GM23248 (cell line): ENCODE data around the gene GRIK3. TPM values are rescaled to one million over a fixed set of nuclear protein-coding genes. Genes with fewer than 3 reads are reported as not detected.

ENCODE experiments used
- DNase-seq: peaks from one replicate; pipeline ENCODE4 v3.0.0-alpha.2; 2015
- H2AFZ ChIP-seq: fragments of 200-600 bp; sonication (generic); 2 replicates; pipeline ENCODE4 v1.6.1; 2016; ENCODE audit warnings: antibody characterized with exemption
- H3F3A ChIP-seq: fragments of 200-600 bp; sonication (generic); 2 replicates; pipeline ENCODE4 v1.6.1; 2016; ENCODE audit warnings: mild to moderate bottlenecking, antibody characterized with exemption, mixed run types; ENCODE audit not compliant: insufficient read depth
- H3K27ac ChIP-seq: fragments of 200-600 bp; sonication (generic); 2 replicates; pipeline ENCODE4 v1.5.1; 2016; ENCODE audit warnings: mild to moderate bottlenecking
- H3K27me3 ChIP-seq: fragments of 200-600 bp; sonication (generic); replicated peaks from 2 replicates; pipeline ENCODE4 v1.6.1; 2016; ENCODE audit warnings: mild to moderate bottlenecking; ENCODE audit not compliant: insufficient read depth
- H3K36me3 ChIP-seq: fragments of 200-600 bp; sonication (generic); 2 replicates; pipeline ENCODE4 v1.6.1; 2016; ENCODE audit warnings: low read depth, mild to moderate bottlenecking
- H3K4me1 ChIP-seq: fragments of 200-600 bp; sonication (generic); 2 replicates; pipeline ENCODE4 v1.6.1; 2016; ENCODE audit warnings: mild to moderate bottlenecking; ENCODE audit not compliant: insufficient read depth
- H3K4me2 ChIP-seq: fragments of 200-600 bp; sonication (generic); one replicate; pipeline ENCODE4 v1.6.1; 2016; ENCODE audit warnings: mild to moderate bottlenecking; ENCODE audit not compliant: unreplicated experiment
- H3K4me3 ChIP-seq: fragments of 200-600 bp; sonication (generic); 2 replicates; pipeline ENCODE4 v1.5.1; 2016; ENCODE audit warnings: mild to moderate bottlenecking
- H3K79me2 ChIP-seq: fragments of 200-600 bp; sonication (generic); 2 replicates; pipeline ENCODE4 v1.6.1; 2016; ENCODE audit warnings: mild to moderate bottlenecking; ENCODE audit not compliant: insufficient read depth
- H3K9ac ChIP-seq: fragments of 200-600 bp; sonication (generic); 2 replicates; pipeline ENCODE4 v1.6.1; 2016; ENCODE audit warnings: mild to moderate bottlenecking
- H3K9me2 ChIP-seq: fragments of 200-600 bp; sonication (generic); 2 replicates; pipeline ENCODE4 v1.6.1; 2016; ENCODE audit warnings: mixed run types, mild to moderate bottlenecking, moderate library complexity; ENCODE audit not compliant: insufficient read depth
- H3K9me3 ChIP-seq: fragments of 200-600 bp; sonication (generic); one replicate; pipeline ENCODE4 v1.6.1; 2017; ENCODE audit warnings: low read depth
- H4K20me1 ChIP-seq: fragments of 200-600 bp; sonication (generic); 2 replicates; pipeline ENCODE4 v1.6.0; 2016; ENCODE audit not compliant: insufficient read depth
- EZH2 ChIP-seq: fragments of 200-600 bp; sonication (generic); IDR thresholded peaks from 2 replicates; pipeline ENCODE4 v1.6.1; 2018; ENCODE audit warnings: antibody characterized with exemption, mild to moderate bottlenecking; ENCODE audit not compliant: insufficient read depth, poor library complexity, severe bottlenecking
- EZH2phosphoT487 ChIP-seq: fragments of 200-600 bp; sonication (generic); IDR thresholded peaks from 2 replicates; pipeline ENCODE4 v1.6.1; 2018; ENCODE audit warnings: antibody characterized with exemption, moderate library complexity, mild to moderate bottlenecking, low read depth; ENCODE audit not compliant: insufficient read depth
- WGBS, 2 experiments: methylation state at CpG; one replicate each; pipeline ENCODE4 v1.1.6; 2015 to 2017; ENCODE audit warnings: low lambda C conversion rate in 2 of 2, low coverage in 1 of 2; ENCODE audit errors: missing lambda C conversion rate in 2 of 2; 5-methylcytosine and 5-hydroxymethylcytosine counted together
- in situ Hi-C: fragments of 300-500 bp; cut with MboI; formaldehyde crosslinking; loops from 2 replicates; pipeline ENCODE4 v1.15.0; 2020
- polyA plus RNA-seq: library from polyadenylated mRNA; unstranded; fragments of >200 nt; fragmentation: Nextera tagmentation; extraction: Ambion mirVana; gene quantifications from 2 replicates; pipeline ENCODE4 v1.2.1, GENCODE V29; 2016
- total RNA-seq: library from RNA; depleted of rRNA; stranded (reverse); fragments of >200 nt; shearing (Covaris generic); gene quantifications from 2 replicates; pipeline ENCODE4 v1.2.3, GENCODE V29; 2014

GRIK3 gene
- total and polyA plus RNA-seq, 2 experiments from 2014 or later, result not detected

DNA sequence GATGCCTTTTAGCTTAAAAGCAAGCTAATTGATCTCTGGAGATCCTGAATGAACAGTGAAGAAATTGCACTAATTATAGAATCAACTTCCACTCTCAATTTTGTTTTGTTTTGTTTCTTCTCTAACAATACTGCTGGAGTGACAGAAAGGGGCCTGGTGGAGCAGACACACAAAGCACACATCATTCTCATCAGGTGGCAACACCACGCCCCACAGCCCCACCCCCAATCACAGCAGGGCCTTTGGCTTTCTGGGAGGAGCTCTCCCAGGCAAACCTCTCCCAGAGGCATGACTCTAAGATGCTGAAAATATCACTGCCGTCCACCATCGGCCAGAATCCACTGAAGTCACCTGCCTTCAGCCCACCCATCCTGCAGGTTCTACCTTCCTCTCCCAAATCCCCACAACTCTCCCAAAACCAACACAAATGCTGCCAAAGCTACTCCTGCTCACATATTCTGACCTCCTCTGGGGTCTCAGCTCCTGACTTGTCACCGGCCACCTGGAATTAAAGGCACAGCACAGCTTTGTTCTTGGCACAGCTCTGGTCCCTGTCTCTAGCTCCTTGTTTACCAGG lies 120.7 kb downstream of the GRIK3 start:
- no peaks in the 10 kb centered on the region for H3K79me2 ChIP-seq
- 19 to 22% methylated on average over 4 of the region's 4 CpGs for WGBS, 2 experiments
- no peak overlapping the region for H3K27ac ChIP-seq
- TF ChIP-seq EZH2phosphoT487 (no peak), EZH2 (no peak)
- no peak overlapping the region for H3K9ac ChIP-seq
- H3K4me1 ChIP-seq, result no peaks in the 10 kb centered on the region
- H3K4me3 ChIP-seq, result no peak overlapping the region
- no peak overlapping the region for H2AFZ ChIP-seq
- no peaks in the 10 kb centered on the region for H3K36me3 ChIP-seq
- no peak for DNase-seq
- in situ Hi-C loops, result no loop called here
- H3K9me2 ChIP-seq, result no peaks in the 10 kb centered on the region
- no peaks in the 10 kb centered on the region for H3K9me3 ChIP-seq
- H3F3A ChIP-seq, result no peaks in the 10 kb centered on the region
- no peaks in the 10 kb centered on the region for H3K27me3 ChIP-seq
- H3K4me2 ChIP-seq, result no peak overlapping the region
- H4K20me1 ChIP-seq, result no peaks in the 10 kb centered on the region

DNA sequence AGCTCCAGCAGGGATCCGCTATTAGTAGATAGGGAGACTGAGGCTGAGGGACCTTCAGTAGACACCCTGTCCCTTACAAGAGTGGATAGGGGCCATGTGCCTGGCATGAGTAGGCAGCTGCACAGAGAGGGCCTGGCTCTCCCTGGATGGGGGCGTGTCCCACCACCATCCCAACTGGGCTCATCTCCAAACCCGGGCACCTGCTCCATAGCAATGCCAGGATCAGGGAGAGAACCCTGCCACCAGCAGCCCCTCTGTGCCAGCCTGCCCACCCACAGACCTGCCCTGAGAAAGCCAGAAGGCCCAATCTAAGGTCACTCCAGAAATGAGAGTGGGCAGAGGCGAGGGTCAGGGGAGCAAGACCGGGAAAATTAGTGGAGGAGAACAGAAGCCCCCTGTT lies 121.3 kb downstream of the GRIK3 start:
- TF ChIP-seq EZH2, result no peak
- no peak for TF ChIP-seq EZH2phosphoT487
- no peaks in the 10 kb centered on the region for H4K20me1 ChIP-seq
- no peak for DNase-seq
- no peaks in the 10 kb centered on the region for H3K79me2 ChIP-seq
- 42 to 49% methylated on average over 4 to 5 of the region's 5 CpGs for WGBS, 2 experiments
- in situ Hi-C loops, result no loop called here
- H3K9me2 ChIP-seq, result no peaks in the 10 kb centered on the region
- H3K36me3 ChIP-seq, result no peaks in the 10 kb centered on the region
- no peaks in the 10 kb centered on the region for H3F3A ChIP-seq
- no peak overlapping the region for H3K4me3 ChIP-seq
- no peaks in the 10 kb centered on the region for H3K4me1 ChIP-seq
- no peak overlapping the region for H3K4me2 ChIP-seq
- no peak overlapping the region for H3K9ac ChIP-seq
- H3K27me3 ChIP-seq, result no peaks in the 10 kb centered on the region
- H2AFZ ChIP-seq, result no peak overlapping the region
- no peak overlapping the region for H3K27ac ChIP-seq
- H3K9me3 ChIP-seq, result no peaks in the 10 kb centered on the region

DNA sequence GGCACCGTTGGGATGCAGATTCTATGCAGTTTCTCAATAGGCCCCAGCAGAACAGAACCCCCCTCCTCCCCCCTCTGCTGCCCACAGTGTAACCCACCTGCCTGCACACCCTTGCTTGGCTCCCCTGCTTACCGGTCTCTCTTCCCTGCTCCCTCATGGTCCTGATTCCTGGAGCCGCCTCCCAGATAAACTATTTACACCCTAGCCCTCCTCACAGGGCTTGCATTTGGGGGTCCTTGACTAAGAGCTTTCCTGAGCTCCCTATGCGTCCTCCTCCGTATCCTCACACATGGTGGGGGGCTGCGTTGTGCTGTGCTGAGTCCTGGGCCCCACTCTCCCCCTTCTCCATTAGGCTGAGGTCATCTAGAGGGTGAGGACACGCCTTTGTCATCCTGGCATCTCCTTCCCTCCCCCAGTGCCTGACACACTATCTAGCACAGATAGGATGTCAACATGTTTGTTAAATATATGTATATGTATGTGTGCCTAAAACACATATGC lies 121.9 kb downstream of the GRIK3 start:
- TF ChIP-seq EZH2phosphoT487, result no peak
- no peak for TF ChIP-seq EZH2
- Histone ChIP-seq H3K9me3 (no peaks in the 10 kb centered on the region), H3F3A (no peaks in the 10 kb centered on the region), H3K4me3 (no peak overlapping the region), H3K9me2 (no peaks in the 10 kb centered on the region), H3K9ac (no peak overlapping the region), H4K20me1 (no peaks in the 10 kb centered on the region), H3K36me3 (no peaks in the 10 kb centered on the region), H3K4me2 (no peak overlapping the region), H2AFZ (no peak overlapping the region), H3K79me2 (no peaks in the 10 kb centered on the region), H3K27ac (no peak overlapping the region), H3K27me3 (no peaks in the 10 kb centered on the region), H3K4me1 (no peaks in the 10 kb centered on the region)
- no peak for DNase-seq
- WGBS, 2 experiments, result 12 to 16% methylated on average over 7 of the region's 7 CpGs
- in situ Hi-C loops, result no loop called here

DNA sequence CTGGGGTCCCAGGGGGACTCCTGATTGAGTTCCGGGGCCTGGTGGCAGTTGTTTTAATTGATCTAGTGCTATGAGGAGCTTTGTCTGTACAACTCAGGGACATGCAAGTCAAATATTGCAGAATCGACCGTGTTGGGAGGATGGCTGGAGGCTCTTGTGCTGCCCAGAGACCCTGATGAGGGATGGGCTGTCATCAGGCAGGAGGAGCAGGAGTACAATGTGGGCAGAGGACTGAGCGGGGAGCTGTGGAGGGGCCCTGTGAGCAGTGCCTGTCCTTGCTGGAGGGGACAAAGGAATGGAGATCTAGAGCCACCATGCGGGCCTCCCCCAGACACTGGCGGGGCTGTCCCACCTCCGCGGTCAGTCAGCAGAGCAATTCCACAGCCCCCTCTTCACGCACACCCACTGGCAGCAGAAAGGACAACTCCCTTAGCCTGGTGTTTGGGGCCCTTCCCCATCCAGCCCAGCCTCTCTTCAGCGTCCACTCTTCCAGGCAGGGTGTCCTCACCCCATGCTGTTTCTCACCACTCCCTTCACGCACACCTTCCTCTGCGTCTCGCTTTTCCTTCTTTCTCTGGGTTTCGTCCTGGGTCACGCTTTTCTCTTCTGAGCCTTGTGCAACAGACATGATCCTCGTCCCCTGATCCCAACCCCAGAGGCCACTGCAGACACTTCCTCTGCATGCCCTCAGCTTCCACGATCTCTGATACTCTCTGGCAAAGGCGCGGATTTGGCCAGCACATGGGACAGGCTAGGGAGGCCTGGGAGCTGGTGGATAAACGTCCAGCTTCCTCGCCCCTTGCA lies 122.6 kb downstream of the GRIK3 start:
- no peak overlapping the region for H2AFZ ChIP-seq
- H4K20me1 ChIP-seq, result no peaks in the 10 kb centered on the region
- no peaks in the 10 kb centered on the region for H3K4me1 ChIP-seq
- DNase-seq, result no peak
- in situ Hi-C loops, result no loop called here
- H3F3A ChIP-seq, result no peaks in the 10 kb centered on the region
- H3K4me2 ChIP-seq, result no peak overlapping the region
- no peak overlapping the region for H3K9ac ChIP-seq
- H3K79me2 ChIP-seq, result no peaks in the 10 kb centered on the region
- H3K27ac ChIP-seq, result no peak overlapping the region
- H3K9me3 ChIP-seq, result no peaks in the 10 kb centered on the region
- TF ChIP-seq EZH2phosphoT487 (no peak), EZH2 (no peak)
- no peaks in the 10 kb centered on the region for H3K9me2 ChIP-seq
- WGBS, 2 experiments, result 33 to 34% methylated on average over 19 to 21 of the region's 21 CpGs
- H3K4me3 ChIP-seq, result no peak overlapping the region
- H3K27me3 ChIP-seq, result no peaks in the 10 kb centered on the region
- H3K36me3 ChIP-seq, result no peaks in the 10 kb centered on the region
